ENCODE results near the gene FPGS.

- TF ChIP-seq POLR2A (IDR thresholded peaks at IDR 0.05; ENCODE audit: borderline replicate concordance, extremely low read depth, insufficient read depth, insufficient read length) (no peak), EZH2 (IDR thresholded peaks at IDR 0.05) (no peak), YY1 (IDR thresholded peaks at IDR 0.05; ENCODE audit: extremely low read depth, insufficient replicate concordance, low read depth, low read length) (no peak), ATF3 (IDR thresholded peaks at IDR 0.05) (no peak), ZNF274 (IDR thresholded peaks at IDR 0.05; ENCODE audit: low read depth, low read length) (no peak), REST (IDR thresholded peaks at IDR 0.05; ENCODE audit: low read depth) (no peak), JUND (IDR thresholded peaks at IDR 0.05) (no peak), EZH2phosphoT487 (IDR thresholded peaks at IDR 0.05; ENCODE audit: borderline replicate concordance) (no peak), SIN3A (IDR thresholded peaks at IDR 0.05; ENCODE audit: low read depth) (no peak), FOSL1 (IDR thresholded peaks at IDR 0.05; ENCODE audit: low read depth) (no peak), MAX (IDR thresholded peaks at IDR 0.05) (no peak), POLR2AphosphoS5 (IDR thresholded peaks at IDR 0.05; ENCODE audit: low read depth, low read length) (no peak)
- TF ChIP-seq, protein P1, sequence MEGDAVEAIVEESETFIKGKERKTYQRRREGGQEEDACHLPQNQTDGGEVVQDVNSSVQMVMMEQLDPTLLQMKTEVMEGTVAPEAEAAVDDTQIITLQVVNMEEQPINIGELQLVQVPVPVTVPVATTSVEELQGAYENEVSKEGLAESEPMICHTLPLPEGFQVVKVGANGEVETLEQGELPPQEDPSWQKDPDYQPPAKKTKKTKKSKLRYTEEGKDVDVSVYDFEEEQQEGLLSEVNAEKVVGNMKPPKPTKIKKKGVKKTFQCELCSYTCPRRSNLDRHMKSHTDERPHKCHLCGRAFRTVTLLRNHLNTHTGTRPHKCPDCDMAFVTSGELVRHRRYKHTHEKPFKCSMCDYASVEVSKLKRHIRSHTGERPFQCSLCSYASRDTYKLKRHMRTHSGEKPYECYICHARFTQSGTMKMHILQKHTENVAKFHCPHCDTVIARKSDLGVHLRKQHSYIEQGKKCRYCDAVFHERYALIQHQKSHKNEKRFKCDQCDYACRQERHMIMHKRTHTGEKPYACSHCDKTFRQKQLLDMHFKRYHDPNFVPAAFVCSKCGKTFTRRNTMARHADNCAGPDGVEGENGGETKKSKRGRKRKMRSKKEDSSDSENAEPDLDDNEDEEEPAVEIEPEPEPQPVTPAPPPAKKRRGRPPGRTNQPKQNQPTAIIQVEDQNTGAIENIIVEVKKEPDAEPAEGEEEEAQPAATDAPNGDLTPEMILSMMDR (IDR thresholded peaks at IDR 0.05 in 2 of 3, conservative IDR thresholded peaks at IDR 0.05 in 1 of 3; ENCODE audit: borderline replicate concordance in 1 of 3, insufficient read depth in 1 of 3, low read depth in 2 of 3, low read length in 2 of 3) = no peak
Measured at GRCh38 chr9:127770583-127770904, 32.1 kb upstream of the FPGS start.
